Caco-2 (cell line): ENCODE data around the gene MARCHF10. TPM values are rescaled to one million over a fixed set of nuclear protein-coding genes. Genes with fewer than 3 reads are reported as not detected.

Experiments used
- BruUV-seq: library from RNA; stranded (reverse); fragments of 400-500 nt; replicated peaks from 2 replicates; lab custom pipeline; 2021; lab: Mats Ljungman, UMichigan
- CTCF ChIA-PET: fragments of 300-600 bp; sonication (Branson Sonifier 250); formaldehyde crosslinking; loops from one replicate; lab custom pipeline; 2022; ENCODE audit warnings: antibody characterized with exemption; lab: Charles Lee
- POLR2A ChIA-PET: fragments of 300-600 bp; sonication (Branson Sonifier 250); formaldehyde crosslinking; loops from one replicate; lab custom pipeline; 2022; ENCODE audit warnings: antibody characterized with exemption; lab: Charles Lee
- DNase-seq, 2 experiments: peaks; one replicate each; pipeline versions ENCODE4 v3.0.0 to v3.0.0-alpha.2; 2020 to 2022
- H3K27me3 ChIP-seq: replicated peaks from 2 replicates; pipeline ENCODE4 v1.6.0; 2011; ENCODE audit warnings: low read length; ENCODE audit not compliant: control insufficient read depth, insufficient read depth
- H3K36me3 ChIP-seq: 2 replicates; pipeline ENCODE4 v1.5.1; 2011; ENCODE audit warnings: low read length; ENCODE audit not compliant: control insufficient read depth, insufficient read depth
- H3K4me1 ChIP-seq: fragments of 250-450 bp; sonication (Bioruptor Pico); 2 replicates; pipeline ENCODE4 v1.5.1; 2020; ENCODE audit warnings: mild to moderate bottlenecking
- H3K4me3 ChIP-seq: 2 replicates; pipeline ENCODE4 v1.5.1; 2011; ENCODE audit warnings: low read depth, mild to moderate bottlenecking, control low read depth, low read length
- H3K9me3 ChIP-seq: fragments of 250-450 bp; sonication (Bioruptor Pico); 2 replicates; pipeline ENCODE4 v1.5.1; 2020; ENCODE audit warnings: mild to moderate bottlenecking, moderate library complexity
- H3K27ac Mint-ChIP-seq: one replicate; pipeline ENCODE4 v1.8.0; 2022; ENCODE audit warnings: mixed read lengths; ENCODE audit not compliant: unreplicated experiment
- H3K27me3 Mint-ChIP-seq: one replicate; pipeline ENCODE4 v1.8.0; 2022; ENCODE audit warnings: mixed read lengths; ENCODE audit not compliant: insufficient read depth, unreplicated experiment
- H3K36me3 Mint-ChIP-seq: one replicate; pipeline ENCODE4 v1.8.0; 2022; ENCODE audit warnings: mild to moderate bottlenecking, mixed read lengths; ENCODE audit not compliant: insufficient read depth, unreplicated experiment
- H3K4me1 Mint-ChIP-seq: one replicate; pipeline ENCODE4 v1.8.0; 2022; ENCODE audit warnings: low read depth, mixed read lengths; ENCODE audit not compliant: unreplicated experiment
- H3K4me3 Mint-ChIP-seq: one replicate; pipeline ENCODE4 v1.8.0; 2022; ENCODE audit warnings: mild to moderate bottlenecking, moderate library complexity, mixed read lengths; ENCODE audit not compliant: unreplicated experiment
- H3K9me3 Mint-ChIP-seq: one replicate; pipeline ENCODE4 v1.8.0; 2022; ENCODE audit warnings: mixed read lengths; ENCODE audit not compliant: unreplicated experiment
- intact Hi-C: fragments of 100-400 bp; cut with micrococcal nuclease; formaldehyde crosslinking; loops from one replicate; pipeline ENCODE4 v1.10.0; 2022; ENCODE audit not compliant: unreplicated experiment
- total RNA-seq: library from RNA; stranded (reverse); gene quantifications from 2 replicates; pipeline ENCODE4 v1.2.3, GENCODE V29; 2022
- TF ChIP-seq, protein P1 (sequence below), 2 experiments: fragments of 200-600 bp in 1 of 2; IDR thresholded peaks; 1 replicate in 1 of 2; 2 replicates in 1 of 2; pipeline versions ENCODE4 v1.5.1 to v1.8.0; 2011 to 2022; ENCODE audit warnings: antibody characterized with exemption in 1 of 2, control low read depth in 1 of 2, inconsistent platforms in 1 of 2, low read depth in 1 of 2, low read length in 1 of 2, mild to moderate bottlenecking in 1 of 2, moderate library complexity in 1 of 2; ENCODE audit not compliant: insufficient read depth in 1 of 2, severe bottlenecking in 1 of 2, unreplicated experiment in 1 of 2

Gene MARCHF10
- total RNA-seq, 1 experiment from 2014 or later = not detected

DNA sequence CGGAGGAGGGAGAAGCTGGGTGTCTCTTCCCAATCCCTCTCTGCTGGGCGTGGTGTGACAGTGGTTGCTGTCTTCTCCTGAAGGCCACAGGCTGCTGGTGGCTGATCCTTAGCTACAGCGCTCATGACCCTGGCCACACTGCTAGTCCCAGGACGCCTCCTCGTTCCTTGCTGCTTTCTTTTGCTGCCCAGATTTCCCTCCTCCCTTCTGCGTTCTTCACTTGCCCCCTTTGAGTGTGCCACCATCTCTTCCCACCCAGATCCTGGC, 90.6 kb downstream of the MARCHF10 start:
- TF ChIP-seq, protein P1, sequence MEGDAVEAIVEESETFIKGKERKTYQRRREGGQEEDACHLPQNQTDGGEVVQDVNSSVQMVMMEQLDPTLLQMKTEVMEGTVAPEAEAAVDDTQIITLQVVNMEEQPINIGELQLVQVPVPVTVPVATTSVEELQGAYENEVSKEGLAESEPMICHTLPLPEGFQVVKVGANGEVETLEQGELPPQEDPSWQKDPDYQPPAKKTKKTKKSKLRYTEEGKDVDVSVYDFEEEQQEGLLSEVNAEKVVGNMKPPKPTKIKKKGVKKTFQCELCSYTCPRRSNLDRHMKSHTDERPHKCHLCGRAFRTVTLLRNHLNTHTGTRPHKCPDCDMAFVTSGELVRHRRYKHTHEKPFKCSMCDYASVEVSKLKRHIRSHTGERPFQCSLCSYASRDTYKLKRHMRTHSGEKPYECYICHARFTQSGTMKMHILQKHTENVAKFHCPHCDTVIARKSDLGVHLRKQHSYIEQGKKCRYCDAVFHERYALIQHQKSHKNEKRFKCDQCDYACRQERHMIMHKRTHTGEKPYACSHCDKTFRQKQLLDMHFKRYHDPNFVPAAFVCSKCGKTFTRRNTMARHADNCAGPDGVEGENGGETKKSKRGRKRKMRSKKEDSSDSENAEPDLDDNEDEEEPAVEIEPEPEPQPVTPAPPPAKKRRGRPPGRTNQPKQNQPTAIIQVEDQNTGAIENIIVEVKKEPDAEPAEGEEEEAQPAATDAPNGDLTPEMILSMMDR (IDR thresholded peaks at IDR 0.05; ENCODE audit: insufficient read depth in 1 of 2, low read depth in 1 of 2, low read length in 1 of 2, severe bottlenecking in 1 of 2, unreplicated experiment in 1 of 2) = no peak
- ChIA-PET CTCF (no interaction called here), POLR2A (no interaction called here)
- peaks cover 10% of the 10 kb centered on the region for H3K4me1 Mint-ChIP-seq
- Histone ChIP-seq H3K4me3 (no peak overlapping the region), H3K9me3 (0 out of 2 replicates have a peak, but pooled peaks cover 2% of the 10 kb centered on the region), H3K27me3 (no peaks in the 10 kb centered on the region), H3K36me3 (no peaks in the 10 kb centered on the region), H3K4me1 (no peaks in the 10 kb centered on the region)
- intact Hi-C loops = no loop called here
- no peak overlapping the region for H3K27ac Mint-ChIP-seq
- H3K9me3 Mint-ChIP-seq = no peaks in the 10 kb centered on the region
- DNase-seq = no peak
- H3K27me3 Mint-ChIP-seq = peaks cover 17% of the 10 kb centered on the region
- no TSS peak for BruUV-seq
- H3K4me3 Mint-ChIP-seq = no peak overlapping the region
- H3K36me3 Mint-ChIP-seq = no peaks in the 10 kb centered on the region

DNA sequence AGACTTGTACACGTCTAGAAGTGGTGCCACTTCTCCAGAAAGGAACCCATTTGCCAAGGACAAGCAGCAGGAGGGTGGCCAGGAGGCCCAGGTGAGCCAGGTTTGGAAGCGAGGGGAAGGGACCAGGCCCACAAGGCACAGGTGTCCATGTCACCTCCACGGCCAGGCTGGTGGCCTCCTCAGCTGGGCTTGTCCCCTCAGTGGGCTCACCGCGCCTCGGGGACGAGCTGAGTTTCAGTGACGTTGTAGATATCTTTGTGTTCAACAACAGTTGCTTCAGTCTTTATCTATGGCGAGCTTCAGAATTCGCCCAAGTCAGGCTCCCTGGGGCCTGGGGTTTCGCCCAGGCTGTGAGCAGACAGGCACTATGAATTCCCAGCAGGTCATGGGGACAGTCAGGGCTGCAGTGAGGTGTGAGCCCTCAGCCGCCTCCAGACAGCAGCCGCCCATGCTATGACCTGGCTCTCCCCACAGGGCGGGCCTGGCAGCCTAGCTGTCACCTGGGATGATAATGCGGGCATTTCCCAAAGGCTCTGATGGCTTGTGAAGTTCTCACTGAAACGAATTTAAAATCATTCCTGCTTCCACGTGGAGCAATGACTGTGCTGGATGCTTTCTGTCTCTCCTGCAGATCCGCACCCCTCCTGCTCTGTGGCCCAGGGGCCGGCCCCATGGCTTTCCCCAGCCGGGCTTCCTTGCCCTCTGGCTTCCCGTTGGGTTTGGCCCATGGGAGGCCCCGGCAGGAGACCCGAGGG, 91.1 kb downstream of the MARCHF10 start:
- Mint-ChIP-seq H3K4me3 (no peak overlapping the region), H3K27ac (no peak overlapping the region), H3K4me1 (peaks cover 10% of the 10 kb centered on the region), H3K9me3 (no peaks in the 10 kb centered on the region), H3K36me3 (no peaks in the 10 kb centered on the region), H3K27me3 (peaks cover 17% of the 10 kb centered on the region)
- H3K36me3 ChIP-seq = no peaks in the 10 kb centered on the region
- ChIA-PET CTCF (no interaction called here), POLR2A (no interaction called here)
- no peak overlapping the region for H3K4me3 ChIP-seq
- BruUV-seq = no TSS peak
- H3K9me3 ChIP-seq = 0 out of 2 replicates have a peak, but pooled peaks cover 2% of the 10 kb centered on the region
- TF ChIP-seq, protein P1 (IDR thresholded peaks at IDR 0.05; ENCODE audit: insufficient read depth in 1 of 2, low read depth in 1 of 2, low read length in 1 of 2, severe bottlenecking in 1 of 2, unreplicated experiment in 1 of 2) = no peak
- H3K4me1 ChIP-seq = no peaks in the 10 kb centered on the region
- DNase-seq = no peak
- intact Hi-C loops = no loop called here
- H3K27me3 ChIP-seq = no peaks in the 10 kb centered on the region

DNA sequence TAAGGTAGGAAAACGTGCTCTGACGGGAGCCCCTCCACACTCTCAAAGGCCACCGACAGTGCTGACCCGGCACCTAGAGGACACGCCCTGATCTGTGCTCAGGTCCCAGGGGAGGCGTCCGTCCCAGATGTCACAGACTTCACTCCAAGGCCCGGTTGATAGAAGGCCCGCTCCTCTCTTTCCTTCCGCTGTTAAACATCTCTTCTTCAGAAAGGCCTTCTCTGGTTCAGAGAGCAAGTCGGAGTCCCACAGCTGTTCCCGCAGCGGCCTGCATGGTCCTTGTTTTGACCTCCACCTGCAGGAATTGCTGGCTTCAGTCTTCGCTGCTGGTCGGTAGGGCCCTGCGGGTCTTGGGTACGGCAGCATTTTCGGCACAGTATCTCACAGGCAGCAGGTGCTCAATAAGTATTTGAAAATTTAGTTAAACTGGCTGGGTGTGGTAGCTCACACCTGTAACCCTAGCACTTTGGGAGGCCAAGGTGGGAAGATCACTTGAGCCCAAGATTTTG, 92.2 kb downstream of the MARCHF10 start:
- H3K9me3 Mint-ChIP-seq = no peaks in the 10 kb centered on the region
- H3K9me3 ChIP-seq = 0 out of 2 replicates have a peak, but pooled peaks cover 2% of the 10 kb centered on the region
- H3K27ac Mint-ChIP-seq = no peak overlapping the region
- ChIA-PET POLR2A (no interaction called here), CTCF (no interaction called here)
- DNase-seq = no peak
- BruUV-seq = no TSS peak
- peaks cover 10% of the 10 kb centered on the region for H3K4me1 Mint-ChIP-seq
- no peaks in the 10 kb centered on the region for H3K36me3 ChIP-seq
- no peaks in the 10 kb centered on the region for H3K4me1 ChIP-seq
- TF ChIP-seq, protein P1 (IDR thresholded peaks at IDR 0.05; ENCODE audit: insufficient read depth in 1 of 2, low read depth in 1 of 2, low read length in 1 of 2, severe bottlenecking in 1 of 2, unreplicated experiment in 1 of 2) = no peak
- H3K36me3 Mint-ChIP-seq = no peaks in the 10 kb centered on the region
- H3K4me3 Mint-ChIP-seq = no peak overlapping the region
- no peaks in the 10 kb centered on the region for H3K27me3 ChIP-seq
- no peak overlapping the region for H3K4me3 ChIP-seq
- peaks cover 19% of the 10 kb centered on the region for H3K27me3 Mint-ChIP-seq
- intact Hi-C loops = no loop called here
